GM06990 (cell line): ENCODE measurements around the gene NEUROD4.
A peak's percentile ranks its signal among the peaks of the same experiment; 100 is the strongest.

ENCODE experiments used
- DNase-seq: peaks from one replicate; pipeline ENCODE4 v3.0.0-alpha.2; 2011; ENCODE audit not compliant: insufficient read length; ENCODE audit errors: extremely low read depth
- H3K27me3 ChIP-seq: replicated peaks from 2 replicates; pipeline ENCODE4 v1.6.0; 2011; ENCODE audit warnings: low read length; ENCODE audit not compliant: control insufficient read depth, insufficient read depth
- H3K36me3 ChIP-seq: 2 replicates; pipeline ENCODE4 v1.5.1; 2011; ENCODE audit warnings: low read length; ENCODE audit not compliant: control insufficient read depth, insufficient read depth
- H3K4me3 ChIP-seq: replicated peaks from 2 replicates; pipeline ENCODE4 v1.5.1; 2011; ENCODE audit warnings: low read depth, mild to moderate bottlenecking, control low read depth, low read length
- CTCF ChIP-seq: IDR thresholded peaks from 2 replicates; pipeline ENCODE4 v1.5.1; 2011; ENCODE audit warnings: low read length, control low read depth, mild to moderate bottlenecking, inconsistent platforms; ENCODE audit not compliant: insufficient read depth, poor library complexity, severe bottlenecking

Gene NEUROD4

DNA sequence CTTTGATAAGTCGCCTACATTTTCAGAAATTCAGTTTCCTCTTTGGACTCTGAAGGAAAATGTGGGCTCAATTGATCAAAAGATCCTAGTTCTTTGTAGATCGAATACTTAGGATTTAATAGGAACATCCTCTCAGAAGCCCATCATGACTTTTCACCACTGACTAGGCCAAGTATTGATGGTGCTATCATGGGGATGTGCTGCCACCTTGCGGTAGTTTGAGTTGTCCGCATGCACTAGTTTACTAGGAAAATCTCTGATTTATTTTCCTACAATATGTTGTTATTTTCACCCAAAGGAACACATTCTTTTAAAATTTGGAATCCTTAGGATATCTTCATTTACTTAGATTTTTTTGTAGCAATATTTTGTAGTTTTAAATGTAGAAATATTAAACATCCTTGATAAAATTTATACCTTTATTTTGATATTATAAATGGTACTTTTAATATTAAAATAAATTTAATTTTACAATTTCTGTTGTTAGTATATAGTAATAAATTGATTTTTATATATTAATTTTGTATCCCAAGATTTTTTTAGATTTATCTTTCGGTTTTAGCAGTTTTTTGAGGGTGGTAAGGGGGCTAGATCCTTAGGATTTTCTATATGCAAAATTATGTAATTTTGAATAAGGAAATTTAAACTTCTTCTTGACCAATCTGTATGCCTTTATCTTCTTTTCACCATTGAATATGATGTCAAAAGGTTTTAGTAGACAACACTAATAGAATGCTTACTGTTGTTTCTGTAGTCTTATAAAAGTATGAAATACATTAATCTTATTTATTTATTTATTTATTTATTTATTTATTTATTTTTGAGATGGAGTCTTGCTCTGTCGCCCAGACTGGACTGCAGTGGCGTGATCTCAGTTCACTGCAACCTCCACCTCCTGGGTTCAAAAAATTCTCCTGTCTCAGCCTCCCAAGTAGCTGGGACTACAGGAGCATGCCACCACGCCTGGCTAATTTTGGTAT lies 53.6 kb downstream of the NEUROD4 start:
- H3K27me3 ChIP-seq, result no peaks in the 10 kb centered on the region
- peak; percentile 76 for TF ChIP-seq CTCF
- no peak for DNase-seq
- no peak overlapping the region for H3K4me3 ChIP-seq
- no peaks in the 10 kb centered on the region for H3K36me3 ChIP-seq

DNA sequence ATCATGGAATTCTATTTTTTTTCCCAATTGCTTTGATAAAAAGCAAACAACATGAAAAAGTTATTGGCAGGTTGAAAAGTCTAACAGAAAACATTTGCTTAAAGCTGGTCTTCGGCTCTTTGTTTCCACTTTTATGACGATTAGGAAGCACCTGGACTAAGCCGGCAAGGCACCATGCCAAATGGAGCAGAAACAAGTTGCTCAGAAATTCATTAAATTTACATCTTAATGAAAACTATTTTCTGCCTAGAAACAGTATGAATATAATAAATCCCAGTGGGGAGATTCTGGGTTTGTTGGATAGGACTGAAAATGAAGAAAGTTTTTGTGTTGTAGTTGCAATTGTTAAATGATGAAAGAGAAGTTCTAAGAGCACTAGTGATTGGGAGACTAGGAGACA lies 55.0 kb downstream of the NEUROD4 start:
- H3K4me3 ChIP-seq, result no peak overlapping the region

More for the DNA sequence above, 55.0 kb downstream of the NEUROD4 start:
- no peak for DNase-seq
- H3K27me3 ChIP-seq, result no peaks in the 10 kb centered on the region
- TF ChIP-seq CTCF, result no peak
- H3K36me3 ChIP-seq, result no peaks in the 10 kb centered on the region
